AG09319 (cell line): ENCODE results near the gene MRPS7.
A peak's percentile ranks its signal among the peaks of the same experiment; 100 is the strongest.

Source experiments
- DNase-seq: peaks from one replicate; pipeline ENCODE4 v3.0.0-alpha.2; 2010; ENCODE audit warnings: low read depth; ENCODE audit errors: extremely low read depth
- CTCF ChIP-seq: IDR thresholded peaks from 2 replicates; pipeline ENCODE4 v1.5.1; 2011; ENCODE audit warnings: low read depth, mild to moderate bottlenecking, inconsistent platforms, low read length, moderate library complexity

Gene MRPS7

GRCh38 chr17:75267411-75268232 is 5.9 kb downstream of the MRPS7 start:
- TF ChIP-seq CTCF, result no peak
- no peak for DNase-seq

GRCh38 chr17:75269844-75270217 is 8.2 kb downstream of the MRPS7 start:
- no peak for DNase-seq
- TF ChIP-seq CTCF, result no peak

- DNase-seq, result no peak
- TF ChIP-seq CTCF, result peak; percentile 62
Measured at GRCh38 chr17:75270218-75270965, 8.7 kb downstream of the MRPS7 start.

GRCh38 chr17:75270966-75271232 is 9.2 kb downstream of the MRPS7 start, which contains the start of gene MIF4GD:
MIF4GD (minus strand) TSS chr17:75271231; CDS start chr17:75270195, 1,036 bp downstream.
- TF ChIP-seq CTCF, result no peak
- no peak for DNase-seq

GRCh38 chr17:75271233-75271954 is 9.7 kb downstream of the MRPS7 start:
- TF ChIP-seq CTCF, result peak; percentile 36
- DNase-seq, result no peak

GRCh38 chr17:75271955-75272847 is 10.5 kb downstream of the MRPS7 start:
- DNase-seq, result no peak
- TF ChIP-seq CTCF, result no peak
